Natural killer cell treated with Interleukin-12 subunit alpha and Interleukin-12 subunit beta and Interleukin-15 and Interleukin-18, amount 100 ng/mL, for 72 hours (primary cell): ENCODE data around the gene RAB13. TPM values are rescaled to one million over a fixed set of nuclear protein-coding genes. Genes with fewer than 3 reads are reported as not detected.

Experiments
- ATAC-seq, 2 donors: fragments of 150-1000 bp; cut with Tn5 transposase in 1 of 2; sonication (Bioruptor Pico), chemical (Tn5 transposase) in 1 of 2; 2 replicates each; pipeline ENCODE4 v1.10.0; 2021
- DNase-seq: peaks from one replicate; pipeline ENCODE4 v3.0.0; 2022; ENCODE audit warnings: low spot score
- H3K27ac Mint-ChIP-seq, 2 donors: 1 replicate in 1 of 2; 2 replicates in 1 of 2; pipeline ENCODE4 v1.8.0; 2022; ENCODE audit warnings: mixed read lengths in 2 of 2, mild to moderate bottlenecking in 1 of 2, moderate library complexity in 1 of 2
- H3K27me3 Mint-ChIP-seq, 2 donors: 1 replicate in 1 of 2; 2 replicates in 1 of 2; pipeline ENCODE4 v1.8.0; 2022; ENCODE audit warnings: mixed read lengths in 2 of 2
- H3K36me3 Mint-ChIP-seq: one replicate; pipeline ENCODE4 v1.8.0; 2022; ENCODE audit warnings: mixed read lengths
- H3K4me1 Mint-ChIP-seq, 2 donors: 1 replicate in 1 of 2; 2 replicates in 1 of 2; pipeline ENCODE4 v1.8.0; 2022; ENCODE audit warnings: low read depth in 2 of 2, mixed read lengths in 2 of 2, mild to moderate bottlenecking in 1 of 2
- H3K4me3 Mint-ChIP-seq: one replicate; pipeline ENCODE4 v1.8.0; 2022; ENCODE audit warnings: mixed read lengths
- H3K9me3 Mint-ChIP-seq: 2 replicates; pipeline ENCODE4 v1.8.0; 2022; ENCODE audit warnings: mixed read lengths
- total RNA-seq, 2 donors: library from RNA; stranded (reverse); gene quantifications; one replicate each; pipeline ENCODE4 v1.2.3, GENCODE V29; 2022

Gene RAB13
- total RNA-seq, 2 donors from 2014 or later = 7.8 to 11.5 TPM

DNA sequence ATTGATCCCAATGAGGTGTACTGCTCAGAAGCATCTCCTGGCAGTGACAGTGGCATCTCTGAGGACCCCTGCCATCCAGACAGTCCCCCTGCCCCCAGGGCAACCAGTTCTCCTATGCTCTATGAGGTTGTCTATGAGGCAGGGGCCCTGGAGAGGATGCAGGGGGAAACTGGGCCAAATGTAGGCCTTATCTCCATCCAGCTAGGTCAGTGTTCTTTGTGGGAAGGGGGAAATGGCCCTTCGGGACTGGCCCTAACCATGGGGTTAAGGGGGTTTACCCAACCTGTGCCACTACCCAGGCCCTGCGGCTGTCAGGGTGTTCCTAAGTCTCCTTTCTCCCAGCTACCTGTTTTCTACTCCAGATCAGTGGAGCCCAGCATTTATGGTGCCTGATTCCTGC, 17.2 kb downstream of the RAB13 start:
- DNase-seq (peak; percentile 40), ATAC-seq (no peak)
- no peaks in the 10 kb centered on the region for H3K9me3 Mint-ChIP-seq
- peaks cover 46 to 47% of the 10 kb centered on the region in 2 donors for H3K4me1 Mint-ChIP-seq
- H3K4me3 Mint-ChIP-seq = peak overlapping the region; percentile 89
- no peaks in the 10 kb centered on the region for H3K36me3 Mint-ChIP-seq
- H3K27me3 Mint-ChIP-seq = no peaks in the 10 kb centered on the region
- H3K27ac Mint-ChIP-seq = peak overlapping the region; percentile 93 to 97

DNA sequence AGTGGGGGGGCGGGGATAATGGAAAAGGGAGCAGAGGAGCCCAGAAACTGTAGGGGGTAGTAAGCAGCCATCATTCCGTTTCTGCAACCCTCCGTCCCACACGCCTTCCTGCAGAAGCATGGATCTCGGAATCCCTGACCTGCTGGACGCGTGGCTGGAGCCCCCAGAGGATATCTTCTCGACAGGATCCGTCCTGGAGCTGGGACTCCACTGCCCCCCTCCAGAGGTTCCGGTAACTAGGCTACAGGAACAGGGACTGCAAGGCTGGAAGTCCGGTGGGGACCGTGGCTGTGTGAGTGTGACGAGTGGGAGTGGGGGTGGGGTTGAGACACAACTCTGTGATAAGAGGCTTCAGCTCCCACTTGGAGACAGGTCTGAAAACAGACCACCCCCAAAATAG, 17.7 kb downstream of the RAB13 start:
- ATAC-seq (no peak), DNase-seq (no peak)
- no peaks in the 10 kb centered on the region for H3K36me3 Mint-ChIP-seq
- no peaks in the 10 kb centered on the region for H3K27me3 Mint-ChIP-seq
- peak overlapping the region; percentile 89 for H3K4me3 Mint-ChIP-seq
- H3K27ac Mint-ChIP-seq = peak overlapping the region; percentile 93 to 97
- peaks cover 50 to 52% of the 10 kb centered on the region in 2 donors for H3K4me1 Mint-ChIP-seq
- no peaks in the 10 kb centered on the region for H3K9me3 Mint-ChIP-seq

DNA sequence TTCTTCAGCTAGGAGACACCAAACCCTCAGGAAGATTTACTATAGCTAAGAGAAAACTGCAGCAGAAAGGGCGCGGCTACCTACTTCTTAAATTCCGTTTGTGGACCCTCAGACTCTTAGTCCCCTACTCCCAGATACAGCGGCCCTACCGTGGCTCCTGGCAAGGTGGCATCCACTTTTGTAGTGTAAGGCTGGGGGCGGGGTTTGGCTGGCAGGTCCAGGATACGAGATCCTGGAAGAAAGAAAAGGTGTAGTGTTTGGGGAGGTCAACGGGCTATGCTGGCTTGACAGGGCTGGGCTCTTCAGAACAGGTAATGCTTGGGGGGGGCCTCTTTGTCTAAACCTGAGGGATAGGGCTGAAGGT, 18.2 kb downstream of the RAB13 start:
- peaks cover 48 to 55% of the 10 kb centered on the region in 2 donors for H3K4me1 Mint-ChIP-seq
- no peaks in the 10 kb centered on the region for H3K27me3 Mint-ChIP-seq
- H3K27ac Mint-ChIP-seq = peak overlapping the region; percentile 93 to 97
- DNase-seq (no peak), ATAC-seq (no peak)
- H3K4me3 Mint-ChIP-seq = peak overlapping the region; percentile 89
- no peaks in the 10 kb centered on the region for H3K36me3 Mint-ChIP-seq
- H3K9me3 Mint-ChIP-seq = no peaks in the 10 kb centered on the region

DNA sequence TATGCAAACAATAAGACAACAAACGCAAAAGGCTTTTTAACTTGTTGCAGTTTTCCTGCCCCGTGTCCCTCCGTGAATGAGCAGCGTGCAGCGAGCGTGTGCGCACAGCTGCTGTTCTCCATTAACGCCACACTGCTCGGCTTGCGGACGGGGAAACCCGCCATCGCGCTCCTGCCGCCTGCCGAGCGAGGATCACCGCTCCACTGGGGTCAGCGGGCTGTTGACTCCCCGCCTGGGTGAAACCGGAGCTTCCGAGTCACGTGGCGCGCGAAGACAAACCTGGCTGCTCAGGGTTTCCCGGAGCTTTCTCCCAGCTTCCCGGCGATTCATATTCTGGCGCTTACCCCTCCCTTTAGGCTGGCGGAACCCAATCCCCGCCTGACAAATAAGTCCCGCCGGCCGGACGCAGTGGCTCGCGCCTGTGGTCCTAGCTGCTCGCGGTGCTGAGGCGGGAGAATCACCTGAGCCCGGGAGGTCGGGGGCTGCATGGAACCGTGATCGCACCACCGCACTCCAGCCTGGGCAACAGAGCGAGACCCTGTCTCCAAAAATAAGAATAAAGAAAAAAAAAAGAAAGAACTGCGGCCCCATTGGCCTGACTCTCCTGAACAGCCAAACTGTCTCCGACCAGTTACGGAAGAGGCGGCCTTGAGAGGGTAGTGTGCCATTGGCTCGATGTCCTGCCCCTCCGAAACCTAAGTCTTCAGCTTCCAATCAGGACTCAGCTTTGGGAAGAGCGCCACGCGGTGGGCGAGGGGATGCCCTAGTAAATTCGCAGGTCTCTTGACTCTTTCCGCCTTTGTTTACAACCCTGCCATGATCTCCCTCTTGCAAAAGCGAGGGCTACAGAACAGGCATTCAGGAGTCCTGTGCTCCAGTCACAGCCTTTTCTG, 18.8 kb downstream of the RAB13 start, which contains the start of gene CREB3L4:
Gene CREB3L4, plus strand, starts transcription at position 796 of the 893 bp plus-strand sequence. CDS start 624 bp downstream, outside the sequence.
- peak; percentile 89 for DNase-seq
- Mint-ChIP-seq H3K36me3 (no peaks in the 10 kb centered on the region), H3K4me1 (peaks cover 51 to 56% of the 10 kb centered on the region in 2 donors), H3K27me3 (no peaks in the 10 kb centered on the region), H3K9me3 (no peaks in the 10 kb centered on the region), H3K4me3 (peak within 1 kb of the TSS; percentile 89), H3K27ac (peak within 1 kb of the TSS; percentile 93 to 97)
- peak; percentile 89 to 91 for ATAC-seq

DNA sequence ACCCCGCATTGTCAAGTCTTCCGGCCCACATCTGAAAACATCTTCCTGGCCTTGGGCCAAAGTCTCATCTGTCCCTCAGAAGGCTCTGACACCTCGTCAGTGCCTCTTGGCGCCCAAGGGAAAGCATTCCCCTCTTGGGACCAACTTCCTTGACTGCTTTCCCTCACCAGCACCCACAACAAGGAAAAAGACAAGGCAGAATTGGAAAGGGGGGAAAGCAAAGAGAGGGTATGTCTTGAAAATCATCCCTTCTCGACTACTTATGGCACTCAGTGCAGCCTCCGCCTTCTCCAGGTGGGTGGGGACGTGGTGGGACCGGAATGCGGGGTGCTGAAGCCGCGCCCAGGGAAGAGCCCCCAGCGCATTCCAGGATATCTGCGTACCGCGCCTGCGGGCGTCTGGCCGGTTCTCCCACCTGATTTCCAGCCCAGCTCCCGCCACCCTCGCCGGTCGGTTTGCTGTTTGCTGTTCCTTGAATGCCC, 22.2 kb downstream of the RAB13 start:
- DNase-seq = no peak
- no peaks in the 10 kb centered on the region for H3K36me3 Mint-ChIP-seq
- no peak for ATAC-seq
- peaks cover 54 to 62% of the 10 kb centered on the region in 2 donors for H3K4me1 Mint-ChIP-seq
- peak overlapping the region; percentile 87 for H3K4me3 Mint-ChIP-seq
- H3K27me3 Mint-ChIP-seq = no peaks in the 10 kb centered on the region
- H3K27ac Mint-ChIP-seq = peak overlapping the region; percentile 83 to 90
- no peaks in the 10 kb centered on the region for H3K9me3 Mint-ChIP-seq

DNA sequence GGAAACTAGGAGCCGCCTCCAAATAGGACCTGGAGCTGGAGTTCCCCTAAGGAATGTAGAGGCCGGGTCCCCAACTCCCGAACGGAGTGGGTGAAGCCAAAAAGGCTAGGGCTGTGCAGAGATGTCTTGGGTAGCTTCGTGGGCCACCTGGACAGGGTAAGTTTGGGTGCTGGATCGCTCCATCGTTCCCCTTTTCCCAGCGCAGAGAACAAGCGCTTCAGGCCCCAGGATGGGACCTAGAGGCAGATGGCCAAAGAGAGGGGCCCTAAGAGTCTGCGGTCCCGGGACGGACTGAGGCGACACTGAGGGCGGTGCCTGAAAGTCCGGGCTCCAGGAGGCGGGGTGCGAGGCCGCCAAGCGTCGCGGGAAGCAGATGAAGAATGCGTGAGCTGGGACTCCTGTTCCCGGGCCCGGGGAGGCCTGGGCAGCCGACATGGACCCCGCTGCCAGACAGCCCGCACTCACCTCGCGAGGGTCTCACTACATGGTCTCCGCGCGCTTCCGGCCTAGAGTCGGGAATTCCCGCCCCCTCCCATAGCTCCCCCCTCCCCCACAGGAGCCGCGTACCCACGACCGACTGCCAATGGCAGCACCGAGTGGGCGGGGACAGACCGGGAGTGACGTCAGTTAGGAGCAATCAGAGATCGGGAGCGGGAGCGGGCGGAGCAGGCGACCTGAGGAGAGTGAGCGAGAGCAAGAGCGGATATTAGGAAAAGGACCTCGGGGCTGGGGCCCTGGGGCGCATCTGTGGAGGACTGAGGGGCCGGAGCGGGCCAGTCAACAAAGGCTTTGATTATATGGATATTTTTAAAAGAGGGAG, 22.9 kb downstream of the RAB13 start, which contains the start of gene SLC39A1:
Gene SLC39A1, minus strand, starts transcription at position 508 of the 820 bp plus-strand sequence. CDS start 822 bp downstream, outside the sequence.
- no peaks in the 10 kb centered on the region for H3K9me3 Mint-ChIP-seq
- no peaks in the 10 kb centered on the region for H3K27me3 Mint-ChIP-seq
- peak within 1 kb of the TSS; percentile 83 to 90 for H3K27ac Mint-ChIP-seq
- ATAC-seq (peak; percentile 78 to 84), DNase-seq (peak; percentile 98)
- H3K4me3 Mint-ChIP-seq = peak within 1 kb of the TSS; percentile 87
- H3K4me1 Mint-ChIP-seq = peaks cover 54 to 61% of the 10 kb centered on the region in 2 donors
- no peaks in the 10 kb centered on the region for H3K36me3 Mint-ChIP-seq

DNA sequence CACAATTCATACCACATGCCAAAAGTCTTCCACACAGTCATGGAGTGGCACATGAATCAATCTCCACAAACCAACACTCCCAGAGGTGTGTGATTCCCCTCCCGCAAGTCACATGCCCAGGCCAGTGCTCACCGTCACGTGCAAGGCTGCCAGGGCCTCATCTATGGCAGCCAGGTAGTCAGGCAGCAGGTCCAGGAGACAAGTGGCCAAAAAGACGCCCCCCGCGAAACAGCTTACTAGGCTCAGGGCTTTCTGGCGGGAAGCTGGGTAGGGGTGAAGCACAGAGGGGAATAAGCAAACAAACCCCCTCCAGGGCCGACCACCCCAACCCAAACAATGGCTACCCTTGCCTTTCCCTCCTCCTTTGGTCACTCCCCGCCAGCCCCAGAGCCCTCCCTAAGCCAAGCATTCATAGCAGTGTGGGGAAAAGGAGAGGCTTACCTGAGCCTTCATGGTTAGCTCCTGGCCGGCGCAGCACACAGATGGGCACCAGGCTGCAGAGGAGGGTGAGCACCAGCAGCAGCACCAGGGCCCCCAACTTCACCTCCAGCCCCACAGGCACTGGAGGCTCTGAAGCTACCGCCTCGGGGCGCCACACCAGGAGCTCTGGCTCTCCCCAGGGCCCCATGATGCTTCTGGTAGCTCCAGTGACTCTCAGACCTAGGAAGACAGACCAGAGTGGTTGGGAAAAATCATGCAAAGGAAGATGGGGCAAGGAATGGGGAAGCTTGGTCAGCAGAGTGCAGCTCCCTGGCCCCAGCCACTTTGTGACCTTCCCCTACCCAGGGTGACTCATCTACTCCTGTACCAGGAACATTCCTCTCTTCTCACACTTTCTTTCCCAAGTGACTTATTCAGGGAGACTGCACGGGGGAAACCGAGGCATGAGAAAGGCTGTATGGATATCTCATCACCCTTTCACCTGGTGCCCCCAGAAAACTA, 23.8 kb downstream of the RAB13 start:
- Mint-ChIP-seq H3K4me3 (peak overlapping the region; percentile 87), H3K36me3 (peaks cover 7% of the 10 kb centered on the region), H3K9me3 (no peaks in the 10 kb centered on the region), H3K4me1 (peaks cover 46 to 58% of the 10 kb centered on the region in 2 donors), H3K27me3 (no peaks in the 10 kb centered on the region), H3K27ac (peak overlapping the region; percentile 83 to 90)
- ATAC-seq = no peak
- DNase-seq = no peak

DNA sequence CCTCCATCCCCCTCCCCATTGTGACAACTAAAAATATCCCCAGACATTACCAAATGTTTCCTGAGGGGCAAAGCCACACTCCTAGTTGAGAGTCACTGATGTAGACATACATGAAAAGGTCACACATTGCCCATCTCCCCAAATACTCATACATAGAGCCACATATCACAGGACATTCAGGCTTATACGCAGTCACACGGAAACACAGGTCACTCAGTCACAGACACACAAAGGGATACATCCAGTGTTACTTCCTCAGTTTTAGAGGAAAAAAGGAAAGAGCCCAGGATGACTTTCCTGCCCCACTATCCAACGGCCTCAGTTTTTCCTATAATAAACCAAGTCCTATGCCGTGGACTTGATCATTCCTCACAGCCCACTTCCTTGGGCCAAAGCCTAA, 24.7 kb downstream of the RAB13 start:
- Mint-ChIP-seq H3K27me3 (no peaks in the 10 kb centered on the region), H3K4me3 (peak overlapping the region; percentile 87), H3K27ac (peak overlapping the region; percentile 83 to 90), H3K4me1 (peaks cover 48 to 61% of the 10 kb centered on the region in 2 donors), H3K9me3 (no peaks in the 10 kb centered on the region), H3K36me3 (peaks cover 8% of the 10 kb centered on the region)
- DNase-seq (no peak), ATAC-seq (no peak)

DNA sequence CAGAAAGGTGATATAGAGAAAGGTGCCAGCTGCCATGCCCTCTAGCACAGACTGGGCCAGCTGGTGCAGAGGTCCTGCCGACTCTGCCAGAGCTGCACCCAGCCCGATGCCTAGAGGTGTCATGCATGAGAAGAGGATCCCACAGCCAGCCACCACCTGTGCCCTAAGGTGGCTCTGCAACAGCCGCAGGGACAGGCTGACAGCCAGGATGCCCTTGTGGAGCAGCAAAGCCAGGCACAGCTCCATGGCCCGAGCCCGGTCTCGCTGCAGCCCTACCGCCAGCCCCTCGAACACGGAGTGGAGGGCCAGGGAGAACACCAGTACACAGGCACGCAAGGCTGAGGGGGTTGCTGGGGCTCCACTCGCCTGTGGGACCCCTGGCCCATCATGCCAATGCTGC, 25.9 kb downstream of the RAB13 start:
- ATAC-seq (no peak), DNase-seq (no peak)
- no peaks in the 10 kb centered on the region for H3K9me3 Mint-ChIP-seq
- H3K4me1 Mint-ChIP-seq = peaks cover 47 to 62% of the 10 kb centered on the region in 2 donors
- no peak overlapping the region for H3K4me3 Mint-ChIP-seq
- H3K27me3 Mint-ChIP-seq = no peaks in the 10 kb centered on the region
- H3K27ac Mint-ChIP-seq = peak overlapping the region; percentile 91 to 92
- peaks cover 8% of the 10 kb centered on the region for H3K36me3 Mint-ChIP-seq

DNA sequence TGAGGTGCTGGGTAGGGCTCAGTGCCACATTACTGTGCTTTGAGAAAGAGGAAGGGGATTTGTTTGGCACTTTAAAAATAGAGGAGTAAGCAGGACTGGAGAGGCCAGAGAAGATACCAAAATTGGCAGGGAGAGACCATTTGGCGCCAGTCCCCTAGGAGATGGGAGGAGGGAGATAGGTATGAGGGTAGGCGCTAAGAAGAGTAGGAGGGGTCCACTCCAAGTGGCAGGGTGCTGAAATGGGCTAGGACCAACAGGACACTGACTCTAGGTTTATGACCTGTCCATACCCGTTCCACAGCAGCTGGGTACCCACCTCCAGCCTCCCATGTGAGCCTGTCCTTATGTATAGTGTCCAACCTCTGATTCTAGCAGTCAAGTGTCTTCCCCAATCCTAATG, 26.7 kb downstream of the RAB13 start:
- H3K4me1 Mint-ChIP-seq = peaks cover 48 to 63% of the 10 kb centered on the region in 2 donors
- no peaks in the 10 kb centered on the region for H3K27me3 Mint-ChIP-seq
- ATAC-seq (no peak), DNase-seq (no peak)
- peak overlapping the region; percentile 91 to 92 for H3K27ac Mint-ChIP-seq
- peaks cover 8% of the 10 kb centered on the region for H3K36me3 Mint-ChIP-seq
- no peaks in the 10 kb centered on the region for H3K9me3 Mint-ChIP-seq
- peak overlapping the region; percentile 35 for H3K4me3 Mint-ChIP-seq

DNA sequence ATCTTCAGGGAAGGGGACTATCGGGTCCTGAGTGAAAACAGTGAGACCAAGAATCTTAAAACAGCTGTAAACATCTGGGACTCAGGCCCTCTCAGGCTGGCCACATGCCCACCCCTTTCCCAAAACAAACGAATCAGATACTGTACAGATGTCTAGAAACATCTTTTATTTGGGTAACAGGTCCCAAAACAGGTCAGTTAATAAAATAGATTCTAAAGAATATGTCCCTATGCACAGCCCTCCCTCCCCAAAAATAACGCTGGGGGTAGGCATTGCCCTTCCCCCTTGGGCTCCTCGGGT, 27.2 kb downstream of the RAB13 start:
- Mint-ChIP-seq H3K27ac (peak overlapping the region; percentile 91 to 92), H3K4me3 (peak overlapping the region; percentile 100), H3K27me3 (no peaks in the 10 kb centered on the region), H3K4me1 (peaks cover 51 to 63% of the 10 kb centered on the region in 2 donors), H3K9me3 (no peaks in the 10 kb centered on the region), H3K36me3 (peaks cover 14% of the 10 kb centered on the region)
- DNase-seq = no peak
- ATAC-seq = no peak

DNA sequence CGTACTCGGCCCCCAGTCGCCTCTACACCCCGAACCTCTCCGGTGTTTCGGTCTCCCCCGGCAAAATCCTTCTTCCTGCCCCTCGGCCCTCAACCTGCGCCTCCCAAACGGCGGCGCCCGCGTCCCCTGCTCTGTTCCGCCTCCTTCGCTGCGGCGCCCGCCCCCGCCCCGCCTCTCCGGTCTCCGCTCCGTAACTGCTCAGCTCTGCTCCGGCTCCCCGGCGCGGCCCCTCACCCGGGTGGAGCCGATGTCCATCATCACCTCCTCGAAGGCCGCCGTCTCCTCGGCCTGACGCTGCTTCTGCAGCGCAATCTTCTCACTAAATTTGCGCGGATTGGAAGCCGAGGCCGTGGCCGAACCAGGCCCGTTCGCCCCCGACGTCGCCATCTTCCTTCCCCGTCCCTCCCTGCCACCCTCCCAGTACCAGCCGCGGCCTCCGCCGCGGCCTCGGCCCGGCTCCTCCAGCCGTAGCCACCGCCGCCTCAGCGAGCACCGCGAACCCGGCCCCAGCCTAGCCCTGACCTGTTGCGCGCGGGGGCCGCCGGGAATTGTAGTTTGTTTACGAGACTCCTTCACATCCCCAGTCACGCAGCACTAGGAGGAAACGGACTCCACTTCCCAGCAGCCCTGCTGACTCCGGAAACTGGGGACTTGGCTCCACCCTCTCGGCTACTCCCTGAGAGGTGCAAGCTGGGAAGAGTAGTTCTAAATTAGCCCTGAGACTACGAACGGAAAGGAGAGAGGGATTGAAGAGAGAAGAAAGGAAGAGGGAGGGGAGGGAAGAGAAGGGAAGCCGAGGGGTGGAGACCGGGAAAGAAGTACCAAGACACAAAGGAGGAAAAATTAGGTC, 27.8 kb downstream of the RAB13 start, which contains the start of gene CRTC2:
Gene CRTC2, minus strand, starts transcription at position 502 of the 850 bp plus-strand sequence. Its CDS starts 115 bp downstream, at position 387.
- DNase-seq (peak; percentile 98), ATAC-seq (peak; percentile 95)
- Mint-ChIP-seq H3K27me3 (no peaks in the 10 kb centered on the region), H3K9me3 (no peaks in the 10 kb centered on the region), H3K4me3 (peak within 1 kb of the TSS; percentile 100), H3K4me1 (peaks cover 47 to 58% of the 10 kb centered on the region in 2 donors), H3K36me3 (peaks cover 14% of the 10 kb centered on the region), H3K27ac (peak within 1 kb of the TSS; percentile 91 to 92)
